Measurements from ENCODE around the gene PPP1CB.
"Not testable (repeated sequence)": the region's sequence is repeated elsewhere in the genome, so short reads cannot be mapped to it uniquely, and the experiment has no call there.

Gene PPP1CB

DNA sequence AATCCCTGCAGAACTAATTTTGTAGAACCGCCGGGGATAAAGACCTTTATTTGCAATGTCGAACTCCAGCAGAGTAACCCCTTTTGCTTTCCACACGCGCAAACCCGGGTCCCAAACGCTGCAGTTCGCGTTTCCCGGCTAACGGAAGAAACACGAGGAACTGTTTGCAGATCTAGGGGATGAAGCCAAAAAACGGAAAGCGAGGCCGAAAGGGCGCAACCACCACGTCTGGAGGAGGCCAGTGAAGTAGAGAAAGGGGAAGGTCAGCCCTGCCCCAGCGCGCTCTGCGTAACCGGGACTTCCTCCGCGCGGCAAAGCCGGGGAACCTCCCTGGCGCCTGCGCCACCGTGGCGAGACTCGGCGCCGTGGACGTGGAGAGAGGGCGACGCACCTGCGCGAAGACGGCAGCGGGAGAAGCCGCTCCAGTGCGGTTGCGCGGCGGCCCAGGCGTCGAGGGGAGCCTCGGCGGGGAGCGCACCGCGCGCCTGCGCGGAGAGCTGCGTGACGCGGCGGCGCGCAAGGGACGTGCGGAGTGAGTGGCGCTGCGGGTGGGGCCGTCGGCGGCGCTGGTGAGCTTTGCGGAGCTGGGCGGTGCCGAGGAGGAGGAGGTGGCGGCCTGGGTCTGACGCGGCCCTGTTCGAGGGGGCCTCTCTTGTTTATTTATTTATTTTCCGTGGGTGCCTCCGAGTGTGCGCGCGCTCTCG, at the start of gene PPP1CB:
Gene PPP1CB (plus strand): TSS at position 579 of the 704 bp plus-strand sequence. CDS start 295 bp downstream, outside the sequence.
- peak; percentile 94 for DNase-seq (ENCODE audit: low spot score)

DNA sequence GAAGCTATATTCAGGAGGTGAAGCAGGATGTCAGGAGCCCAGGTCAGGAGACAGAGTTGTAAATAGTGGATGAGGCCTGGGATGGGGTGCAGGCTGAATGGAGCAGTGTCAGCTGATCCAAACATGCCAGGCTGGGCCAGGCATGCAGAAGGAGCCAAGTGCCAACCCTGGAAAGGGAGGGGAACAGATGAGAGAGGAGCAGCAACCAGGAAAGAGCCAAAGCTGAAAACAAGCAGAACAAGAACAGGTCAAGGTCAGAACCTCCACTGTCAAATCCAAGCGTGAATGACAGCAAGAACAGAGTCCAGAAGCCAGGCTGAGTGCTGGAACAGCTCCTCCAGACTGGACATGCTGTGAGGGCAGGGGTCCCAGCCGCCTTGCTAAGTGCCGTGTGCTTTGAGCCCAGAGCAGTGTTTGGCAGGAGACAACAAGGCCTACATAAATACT, 49.2 kb upstream of the PPP1CB start:
- DNase-seq (ENCODE audit: low spot score), result no peak

DNA sequence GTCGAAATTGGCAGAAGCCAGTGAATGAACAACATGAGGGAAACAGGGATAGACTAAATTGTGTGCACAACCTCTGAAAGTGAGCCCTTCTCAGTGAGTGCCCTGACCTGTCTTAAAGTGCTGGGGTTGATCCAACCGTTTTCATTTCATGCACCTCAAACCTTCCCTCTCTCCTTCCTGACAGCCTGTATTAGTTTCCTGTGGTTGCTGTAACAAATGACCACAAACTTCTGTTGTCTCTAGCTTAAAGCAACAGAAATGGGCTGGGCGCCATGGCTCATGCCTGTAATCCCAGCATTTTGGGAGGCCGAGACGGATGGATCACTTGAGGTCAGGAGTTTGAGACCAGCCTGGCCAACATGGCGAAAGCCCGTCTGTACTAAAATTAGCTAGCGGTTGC, 48.8 kb upstream of the PPP1CB start:
- no peak for DNase-seq (ENCODE audit: low spot score)

DNA sequence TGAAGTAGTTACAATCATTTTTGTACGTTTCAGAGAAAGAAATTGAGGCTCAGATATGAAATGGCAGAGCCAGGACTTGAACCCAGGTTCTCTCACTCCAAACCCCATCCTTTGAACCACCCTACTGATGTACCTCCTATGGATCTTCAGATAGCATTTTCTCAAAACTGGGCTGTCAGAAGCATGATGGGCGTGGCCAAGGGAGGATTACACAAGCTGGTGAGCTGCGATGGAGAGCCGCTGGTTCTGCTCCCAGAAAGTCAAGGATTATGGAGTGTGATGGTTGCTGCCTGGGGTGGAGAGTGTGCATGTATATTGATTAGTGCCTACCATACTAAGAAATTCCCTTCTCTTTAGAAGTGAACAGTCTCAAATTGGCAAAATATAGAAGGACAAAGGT, 47.0 kb upstream of the PPP1CB start:
- no peak for DNase-seq (ENCODE audit: low spot score)

DNA sequence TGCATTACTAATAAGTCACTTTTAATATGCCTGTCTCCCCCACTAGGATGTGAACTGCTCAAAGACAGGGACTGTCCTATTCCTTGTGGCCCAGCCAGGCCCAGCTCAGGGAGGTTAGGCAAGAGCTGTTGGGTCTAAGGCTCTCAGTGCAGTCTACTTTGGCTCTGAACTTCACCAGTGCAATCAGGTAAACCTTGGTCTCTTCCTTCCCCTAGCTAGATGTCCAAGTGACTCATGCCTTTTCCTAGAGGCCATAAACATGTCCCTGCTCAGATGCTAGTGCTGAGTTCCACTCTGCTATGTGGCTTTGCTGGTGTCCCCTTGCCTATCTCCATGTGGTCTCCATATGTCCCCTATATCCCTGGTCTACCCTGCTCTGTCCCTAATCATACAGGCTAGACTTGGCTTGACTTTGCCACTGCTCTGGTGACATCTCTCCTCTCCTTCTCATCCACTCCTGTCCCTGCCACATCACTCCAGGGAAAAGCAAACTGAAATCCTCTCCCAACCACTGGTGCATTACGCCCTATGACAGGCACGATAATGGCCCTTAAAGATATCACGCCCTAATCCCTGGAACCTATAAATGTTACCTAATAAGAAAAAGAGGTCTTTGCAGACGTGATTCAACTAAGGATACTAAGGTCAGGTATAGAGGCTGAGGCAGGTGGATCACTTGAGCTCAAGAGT, 45.7 kb upstream of the PPP1CB start:
- no peak for DNase-seq (ENCODE audit: low spot score)

DNA sequence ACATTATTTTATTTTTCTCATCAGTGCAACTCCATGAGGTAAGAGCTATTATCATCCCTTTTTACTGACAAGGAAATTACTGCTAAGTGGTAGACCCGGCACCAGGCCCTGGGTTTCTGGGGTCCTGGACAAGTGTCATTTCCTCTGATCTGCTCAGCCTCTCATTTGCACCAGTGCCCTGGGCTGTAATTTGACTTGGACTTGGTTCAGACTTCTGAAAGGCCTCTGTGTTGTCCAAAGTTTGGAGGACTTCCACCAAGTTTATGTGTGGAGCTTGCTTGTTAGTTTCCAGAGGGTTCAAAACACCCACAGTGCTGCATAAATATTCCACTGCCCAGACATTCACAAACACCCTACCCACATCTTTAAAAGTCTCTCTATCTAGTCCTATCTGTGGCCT, 44.0 kb upstream of the PPP1CB start:
- no peak for DNase-seq (ENCODE audit: low spot score)

DNA sequence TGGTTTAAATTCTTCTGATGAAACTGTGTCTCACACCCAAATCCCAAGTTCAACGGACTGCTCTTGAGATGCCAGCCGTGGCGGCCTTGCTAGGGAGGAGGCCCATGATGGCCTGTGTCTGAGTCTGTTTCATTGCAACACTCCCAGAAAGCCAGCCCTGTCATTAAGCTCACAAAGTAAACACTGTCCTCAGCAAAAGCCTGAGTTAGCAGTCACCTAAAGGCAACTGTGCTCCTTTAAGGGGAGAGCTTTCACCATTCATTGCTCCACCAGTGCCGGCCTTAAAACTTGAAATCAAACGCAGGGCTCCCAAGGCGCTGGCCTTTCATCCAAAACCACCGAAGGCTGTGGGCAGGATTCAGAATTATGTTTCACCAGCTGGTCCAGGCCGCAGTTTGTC, 42.5 kb upstream of the PPP1CB start:
- DNase-seq (ENCODE audit: low spot score), result no peak

DNA sequence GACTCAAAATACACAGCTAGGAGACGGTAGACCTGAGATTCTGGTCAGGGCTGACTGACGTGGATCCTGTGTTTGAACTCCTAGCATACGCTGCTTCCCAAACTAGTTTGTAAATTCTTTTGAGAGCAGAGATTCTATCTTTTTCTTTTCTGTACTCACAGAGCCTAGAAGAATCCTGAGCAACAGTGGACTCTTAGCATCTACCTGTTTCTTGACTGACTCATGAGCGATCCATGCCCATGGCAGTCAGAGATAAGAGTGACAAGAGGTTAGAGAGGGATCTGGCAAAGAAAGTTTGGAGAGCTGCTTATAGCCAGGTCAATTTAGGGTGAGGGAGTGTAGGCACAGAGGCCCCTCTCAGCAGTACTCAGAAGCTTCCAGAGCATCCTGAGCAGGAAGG, 41.1 kb upstream of the PPP1CB start:
- no peak for DNase-seq (ENCODE audit: low spot score)

DNA sequence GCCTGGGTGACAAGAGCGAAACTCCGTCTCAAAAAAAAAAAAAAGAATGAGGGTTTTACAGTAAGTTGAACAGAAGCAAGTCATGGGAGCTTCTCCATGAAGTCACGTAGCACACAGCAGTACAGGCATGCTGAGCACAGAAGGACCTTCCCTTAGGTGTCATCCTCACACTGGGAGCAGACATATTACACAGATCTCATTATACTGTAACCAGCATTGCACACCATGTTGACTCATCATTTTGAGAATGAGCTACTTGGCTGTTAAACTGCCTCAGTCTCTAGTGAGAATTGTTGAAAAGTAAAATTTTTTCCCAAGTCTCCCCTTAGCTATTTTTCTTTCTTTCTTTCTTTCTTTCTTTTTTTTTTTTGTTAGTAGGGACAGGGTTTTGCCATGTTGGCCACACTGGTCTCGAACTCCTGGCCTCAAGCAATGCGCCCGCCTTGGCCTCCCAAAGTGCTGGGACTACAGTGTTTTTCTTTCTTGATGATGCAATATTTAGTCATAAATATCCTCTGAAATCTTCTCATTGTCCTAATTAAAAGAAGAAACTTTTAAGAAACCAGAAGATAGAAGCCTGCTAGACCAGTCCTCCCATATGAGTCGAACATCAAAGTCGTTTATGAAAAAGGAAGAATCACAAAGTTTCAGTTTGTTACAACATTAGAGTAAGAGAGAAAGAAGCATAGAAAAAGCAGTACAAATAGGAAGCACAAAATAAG, 37.9 kb upstream of the PPP1CB start:
- no peak for DNase-seq (ENCODE audit: low spot score)

DNA sequence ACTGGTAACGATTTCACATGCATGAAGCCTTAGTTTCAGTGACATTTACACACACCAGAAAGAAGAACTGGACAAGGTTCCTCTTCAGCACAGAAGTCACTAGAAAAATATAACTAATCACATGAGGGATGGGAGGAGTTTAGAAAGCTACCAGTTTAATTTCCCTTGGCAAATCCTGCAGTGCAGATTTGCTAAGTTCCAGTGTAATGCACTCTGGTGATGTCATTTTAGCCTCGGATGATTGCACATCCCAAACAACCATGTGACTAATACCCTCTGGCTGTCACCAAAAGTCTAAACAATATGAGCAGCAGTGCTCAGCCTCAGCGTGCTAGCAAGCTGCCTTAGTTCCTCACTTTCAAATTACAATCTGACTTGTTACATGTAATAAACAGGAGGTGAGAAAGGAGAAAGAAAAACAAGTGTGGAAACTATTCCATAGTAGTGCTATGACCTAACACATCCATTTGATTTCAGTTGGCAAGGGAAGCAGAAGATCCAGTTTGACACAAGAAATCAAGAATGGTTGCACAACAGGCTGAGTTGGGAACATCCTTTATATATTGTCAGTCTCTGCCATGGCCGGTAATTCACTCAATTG, 35.3 kb upstream of the PPP1CB start:
- no peak for DNase-seq (ENCODE audit: low spot score)

DNA sequence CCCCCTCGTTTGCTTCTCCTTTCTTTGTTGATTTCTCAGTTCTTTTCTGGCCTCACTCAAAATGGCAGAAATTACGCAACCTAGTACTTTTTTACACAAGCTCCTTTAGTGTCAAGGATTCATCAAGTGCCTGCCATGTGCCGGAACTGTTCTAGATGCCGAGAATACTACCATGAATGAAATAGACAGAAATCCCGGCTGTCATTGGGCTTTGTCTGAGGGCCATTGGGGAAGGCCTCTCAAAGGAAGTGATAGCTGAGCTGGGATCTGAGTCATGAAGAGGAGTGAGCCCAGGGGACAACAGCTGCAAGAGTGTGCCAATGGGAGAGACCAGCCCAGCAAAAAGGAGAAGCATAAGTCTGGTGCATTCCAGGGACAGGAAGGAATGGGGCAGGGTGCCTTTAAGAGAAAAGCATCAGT, 34.3 kb upstream of the PPP1CB start:
- DNase-seq (ENCODE audit: low spot score), result no peak

DNA sequence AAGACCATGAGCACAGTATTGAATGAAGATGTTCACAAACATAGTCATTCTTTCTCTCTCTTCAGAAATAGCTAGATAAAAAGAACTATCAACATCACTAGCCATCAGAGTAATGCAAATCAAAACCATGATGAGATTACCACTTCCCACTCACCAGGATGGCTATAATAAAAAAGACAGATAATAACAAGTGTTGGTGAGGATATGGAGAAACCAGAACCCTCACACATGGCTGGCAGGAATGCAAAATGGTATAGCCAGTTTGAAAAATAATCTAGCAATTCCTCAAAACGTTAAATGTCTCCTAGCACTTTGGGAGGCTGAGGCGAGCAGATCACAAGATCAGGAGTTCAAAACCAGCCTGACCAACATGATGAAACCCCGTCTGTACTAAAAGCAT, 31.3 kb upstream of the PPP1CB start:
- DNase-seq (ENCODE audit: low spot score), result no peak

DNA sequence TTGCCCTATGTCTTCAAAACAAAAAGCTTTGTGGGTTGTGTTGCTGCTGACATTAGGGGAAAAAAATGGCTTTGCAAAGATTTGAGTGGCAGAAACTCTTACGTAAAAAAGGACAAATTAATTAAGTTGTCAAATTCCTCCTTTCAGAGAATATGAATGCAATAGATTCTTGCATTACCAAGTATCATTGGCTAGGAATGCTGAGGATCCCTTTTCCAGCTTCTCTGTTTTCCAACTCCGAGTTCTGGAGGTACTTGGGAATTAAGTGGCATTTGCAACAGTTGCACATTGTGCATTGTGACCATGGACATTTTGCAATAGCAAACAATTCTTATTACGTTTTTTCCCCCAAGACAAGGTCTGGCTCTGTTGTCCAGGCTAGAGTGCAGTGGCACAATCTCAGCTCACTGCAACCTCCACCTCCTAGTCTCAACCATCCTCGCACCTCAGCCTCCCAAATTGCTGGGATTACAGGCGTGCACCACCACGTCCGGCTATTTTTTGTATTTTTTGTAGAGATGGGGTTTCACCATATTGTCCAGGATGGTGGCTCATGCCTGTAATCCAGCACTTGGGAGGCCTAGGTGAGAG, 29.9 kb upstream of the PPP1CB start:
- DNase-seq (ENCODE audit: low spot score), result no peak

DNA sequence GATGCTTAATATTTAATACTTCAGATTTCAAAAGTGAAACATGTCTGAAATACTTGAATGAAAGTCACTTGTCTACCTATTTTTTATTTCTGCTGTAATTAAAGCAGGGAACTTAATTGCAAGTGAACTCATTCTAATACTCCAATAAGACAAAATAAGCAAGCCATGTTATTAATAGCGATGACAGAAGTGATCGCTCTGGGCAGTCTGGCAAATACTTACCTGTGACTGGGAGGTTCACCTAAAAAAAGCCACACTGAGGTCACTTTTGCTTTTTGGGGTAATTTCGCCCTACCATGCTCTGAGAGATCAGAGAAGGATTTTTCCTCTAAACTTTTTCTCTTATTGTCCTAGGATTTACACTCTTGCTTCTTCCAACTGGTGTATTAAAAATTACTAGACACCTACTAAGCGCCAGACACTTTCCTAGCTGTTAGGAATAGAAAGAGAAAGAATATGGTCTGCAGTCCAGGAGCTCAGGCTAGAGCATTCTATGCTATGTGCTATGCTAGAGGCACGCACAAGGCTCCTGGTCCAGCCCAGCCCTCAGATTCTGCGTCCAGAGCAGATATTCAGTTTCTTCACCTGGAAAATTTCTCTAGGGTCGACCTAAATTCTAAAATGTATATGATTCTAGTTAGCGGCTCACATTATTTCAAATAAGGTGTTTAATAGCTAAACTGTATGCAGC, 26.5 kb upstream of the PPP1CB start:
- DNase-seq (ENCODE audit: low spot score), result no peak

DNA sequence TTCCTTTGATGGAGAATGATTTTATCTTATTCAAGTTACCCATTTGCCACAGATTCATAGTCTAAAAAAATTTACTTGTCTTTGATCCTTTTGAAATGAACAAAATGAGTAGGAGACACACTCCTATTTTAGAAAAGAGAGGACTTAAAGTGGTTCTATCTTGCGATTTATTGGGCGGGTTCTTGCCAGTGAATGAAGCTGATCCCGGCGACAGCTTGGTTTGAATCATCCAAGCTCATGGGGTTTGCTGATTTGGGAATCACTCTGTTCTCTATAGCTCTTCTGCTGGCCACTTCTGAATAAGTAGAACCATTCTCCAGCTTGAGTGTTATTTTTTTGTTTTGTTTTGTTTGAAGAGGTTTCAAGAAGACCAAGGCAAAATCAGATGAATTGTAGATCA, 25.5 kb upstream of the PPP1CB start:
- no peak for DNase-seq (ENCODE audit: low spot score)

DNA sequence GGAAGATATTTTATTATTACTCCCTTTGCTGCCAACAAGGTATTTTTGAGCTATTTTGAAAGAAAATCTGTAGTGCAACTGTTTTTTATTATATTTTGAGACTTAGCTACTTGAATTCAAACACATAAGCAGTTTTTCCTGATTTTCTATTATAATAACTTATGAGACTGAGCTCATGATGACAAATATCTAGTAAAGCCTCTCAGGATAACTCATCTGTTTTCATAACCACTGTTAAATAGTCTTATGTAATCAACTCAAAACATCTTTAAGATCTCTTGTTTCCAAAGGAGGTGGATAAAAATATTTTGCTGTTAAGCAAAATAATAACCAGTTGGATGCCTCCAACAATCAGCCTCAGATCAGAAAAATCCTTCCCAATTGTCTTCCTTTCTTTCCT, 21.9 kb upstream of the PPP1CB start:
- DNase-seq (ENCODE audit: low spot score), result no peak

DNA sequence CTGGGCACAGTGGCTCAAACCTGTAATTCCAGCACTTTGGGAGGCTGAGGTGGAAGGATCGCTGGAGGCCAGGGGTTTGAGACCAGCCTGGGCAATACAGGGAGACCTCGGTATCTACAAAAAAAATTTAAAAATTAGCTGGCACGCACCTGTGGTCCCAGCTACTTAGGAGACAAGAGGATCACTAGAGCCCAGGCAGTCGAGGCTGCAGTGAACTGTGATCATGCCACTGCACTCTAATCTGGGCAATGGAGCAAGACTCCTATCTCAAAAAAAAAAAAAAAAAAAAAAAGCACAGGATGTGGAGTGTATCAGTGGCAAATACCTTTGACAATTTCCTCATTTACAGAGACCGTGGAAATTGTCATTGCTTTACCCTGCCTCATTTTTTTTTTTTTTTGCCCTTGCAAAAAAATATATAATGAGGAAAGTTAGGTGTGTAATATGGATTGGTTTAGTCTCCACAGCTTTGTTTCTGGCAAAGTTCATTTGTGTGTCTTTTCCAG, 20.9 kb upstream of the PPP1CB start:
- no peak for DNase-seq (ENCODE audit: low spot score)

DNA sequence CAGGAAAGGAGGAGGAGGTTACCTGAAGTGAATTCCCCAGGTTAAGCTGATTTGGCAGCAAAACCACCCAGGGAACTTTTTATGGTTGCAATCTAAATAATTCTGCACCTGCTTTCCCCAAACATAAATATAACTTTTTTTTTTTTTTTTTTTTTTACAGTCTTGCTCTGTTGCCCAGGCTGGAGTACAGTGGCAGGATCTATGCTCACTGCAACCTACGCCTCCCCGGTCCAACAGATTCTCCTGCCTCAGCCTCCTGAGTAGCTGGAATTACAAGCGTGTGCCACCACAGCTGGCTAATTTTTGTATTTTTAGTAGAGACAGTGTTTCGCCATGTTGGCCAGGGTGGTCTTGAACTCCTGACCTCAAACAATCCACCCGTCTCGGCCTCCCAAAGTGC, 16.1 kb upstream of the PPP1CB start:
- DNase-seq (ENCODE audit: low spot score), result no peak

DNA sequence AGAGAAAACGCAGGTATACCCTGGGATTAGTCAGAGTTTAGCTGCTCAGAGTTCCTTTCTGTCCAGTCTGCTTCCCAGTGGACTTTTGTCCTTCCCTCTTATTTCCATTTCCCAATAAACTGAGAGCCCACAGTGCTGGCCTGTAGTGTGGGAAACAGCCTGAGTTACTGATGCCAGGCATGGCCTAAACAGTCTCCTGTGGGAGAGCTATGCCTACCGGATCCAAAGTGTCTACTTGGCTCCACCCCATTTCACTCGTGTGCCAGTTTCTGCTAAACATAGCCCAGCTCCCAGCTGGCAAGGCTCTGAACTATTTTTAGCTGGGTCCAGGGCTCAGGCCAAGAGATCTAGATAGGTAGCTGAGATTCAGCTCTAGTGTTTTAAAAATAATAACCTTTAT, 15.6 kb upstream of the PPP1CB start:
- DNase-seq (ENCODE audit: low spot score), result no peak

DNA sequence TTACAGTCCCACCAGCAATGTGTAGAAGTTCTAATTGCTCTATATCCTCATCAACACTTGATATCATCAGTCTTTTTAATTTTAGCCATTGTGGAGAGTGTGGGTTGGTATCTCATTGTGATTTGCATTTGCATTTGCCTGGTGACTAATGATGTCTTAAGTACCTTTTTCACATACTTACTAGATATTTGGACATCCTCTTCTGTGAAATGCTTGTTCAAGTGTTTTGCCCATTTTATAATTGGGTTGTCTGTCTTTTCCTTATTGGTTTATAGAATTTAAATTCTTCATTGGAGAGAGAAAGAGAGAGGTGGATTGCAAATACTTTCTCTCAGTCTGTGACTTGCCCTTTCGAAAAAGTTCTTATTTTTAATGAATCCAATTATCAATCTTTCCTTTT, 14.0 kb upstream of the PPP1CB start:
- no peak for DNase-seq (ENCODE audit: low spot score)

DNA sequence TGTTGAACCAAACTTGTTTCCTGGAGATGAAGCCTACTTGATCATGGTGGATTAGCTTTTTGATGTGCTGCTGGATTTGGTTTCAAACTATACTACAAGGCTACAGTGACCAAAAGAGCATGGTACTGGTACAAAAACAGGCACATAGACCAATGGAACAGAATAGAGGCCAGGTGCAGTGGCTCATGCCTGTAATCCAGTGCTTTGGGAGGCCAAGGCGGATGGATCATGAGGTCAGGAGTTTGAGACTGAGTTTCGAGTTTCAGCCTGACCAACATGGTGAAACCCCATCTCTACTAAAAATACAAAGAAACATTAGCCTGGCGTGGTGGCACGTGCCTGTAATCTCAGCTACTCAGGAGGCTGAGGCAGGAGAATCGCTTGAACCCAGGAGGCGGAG, 9.0 kb upstream of the PPP1CB start:
- not testable (repeated sequence) for DNase-seq (ENCODE audit: low spot score)

DNA sequence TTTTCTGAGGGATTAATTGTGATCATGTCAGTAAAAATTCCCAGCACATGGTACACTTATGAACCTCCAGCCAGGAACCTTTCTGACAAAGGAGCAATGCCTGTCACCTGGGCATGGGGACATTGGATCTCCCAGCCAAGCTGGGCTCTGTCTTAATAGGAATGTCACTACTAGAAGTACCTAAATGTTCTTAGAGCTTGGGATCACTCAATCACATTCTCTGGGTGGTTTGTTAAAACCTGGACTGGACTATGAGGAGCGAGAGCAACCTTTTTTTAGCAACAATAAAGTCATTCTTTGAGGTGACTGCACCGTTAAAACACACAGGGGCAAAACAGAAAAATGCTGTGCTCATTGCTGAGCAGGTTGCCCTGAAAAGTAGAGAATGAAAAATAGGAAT, 6.4 kb upstream of the PPP1CB start:
- DNase-seq (ENCODE audit: low spot score), result no peak
